NCI-H82 (cell line): ENCODE data around the gene PDE8A.

ENCODE experiments used
- DNase-seq: peaks from one replicate; lab custom pipeline; 2025; lab: John Stamatoyannopoulos, UW

The PDE8A gene

GRCh38 chr15:85088300-85088699 lies 106.6 kb downstream of the PDE8A start:
- no peak for DNase-seq

DNA sequence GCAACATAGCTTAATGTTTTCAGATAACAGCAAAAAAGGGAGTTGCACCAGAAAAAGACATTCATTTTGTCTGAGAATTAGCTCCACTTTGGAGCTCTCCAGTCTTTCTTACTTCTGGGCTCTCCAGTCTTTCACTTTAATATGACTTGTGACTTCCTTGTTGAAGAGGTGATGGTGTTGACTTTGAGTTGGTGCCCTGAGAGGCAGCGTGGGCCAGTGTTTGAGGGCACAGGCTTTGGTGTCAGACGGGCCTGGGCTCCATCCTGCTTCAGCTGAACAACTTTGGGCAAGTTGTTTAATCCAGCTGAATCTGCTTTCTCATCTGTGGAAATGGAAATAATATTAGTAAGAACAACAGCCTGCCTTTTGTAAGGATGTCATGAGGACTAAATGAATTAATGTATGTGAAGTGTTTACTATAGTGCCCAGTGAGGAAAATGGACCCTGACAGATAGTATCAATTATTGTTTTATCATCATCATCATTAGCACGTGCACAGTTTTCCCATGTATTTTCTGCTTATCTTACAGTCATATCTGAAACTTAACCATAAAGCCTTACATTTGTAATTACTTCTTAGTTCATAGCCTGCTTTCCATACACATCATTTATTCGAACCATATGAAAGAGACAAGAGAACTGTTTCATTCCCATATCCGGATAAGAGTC lies 108.4 kb downstream of the PDE8A start:
- no peak for DNase-seq

- DNase-seq = no peak
These were observed 110.3 kb downstream of the PDE8A start for GRCh38 chr15:85091990-85092389.

GRCh38 chr15:85094685-85095084 lies 113.0 kb downstream of the PDE8A start:
- DNase-seq = no peak

GRCh38 chr15:85095566-85095965 lies 113.9 kb downstream of the PDE8A start:
- DNase-seq = no peak

- DNase-seq = no peak
These were observed 115.6 kb downstream of the PDE8A start for GRCh38 chr15:85097250-85097649.

GRCh38 chr15:85097725-85098124 lies 116.1 kb downstream of the PDE8A start:
- DNase-seq = no peak

DNA sequence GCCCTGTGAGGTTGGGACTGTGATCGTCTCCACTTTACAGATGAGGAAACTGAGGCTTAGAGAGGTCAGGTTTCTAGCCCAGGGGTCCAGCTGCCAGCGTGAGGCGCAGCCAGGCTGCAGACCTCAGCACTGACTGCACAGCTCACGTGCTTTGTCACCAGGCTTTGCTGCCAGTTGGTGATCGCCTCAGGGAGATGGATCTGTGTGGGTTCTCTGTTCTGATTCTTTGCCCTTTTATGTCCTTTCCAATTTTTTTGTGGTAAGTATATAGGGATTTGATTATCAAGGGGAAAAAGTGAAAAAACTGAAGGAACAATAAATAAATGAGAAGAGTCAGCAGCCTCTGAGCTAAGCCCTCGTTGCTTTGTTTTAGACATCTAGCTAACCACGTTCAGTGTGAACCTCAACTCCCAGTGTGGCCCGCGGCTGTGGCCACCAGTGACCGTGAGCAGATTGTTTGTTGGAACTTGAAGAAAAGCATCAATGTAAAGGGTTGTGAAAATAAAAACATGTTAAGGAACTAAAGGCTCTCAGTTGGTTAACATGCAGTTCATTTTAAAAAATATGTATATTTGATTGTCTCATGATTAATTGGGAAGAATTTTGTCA lies 117.6 kb downstream of the PDE8A start:
- no peak for DNase-seq

DNA sequence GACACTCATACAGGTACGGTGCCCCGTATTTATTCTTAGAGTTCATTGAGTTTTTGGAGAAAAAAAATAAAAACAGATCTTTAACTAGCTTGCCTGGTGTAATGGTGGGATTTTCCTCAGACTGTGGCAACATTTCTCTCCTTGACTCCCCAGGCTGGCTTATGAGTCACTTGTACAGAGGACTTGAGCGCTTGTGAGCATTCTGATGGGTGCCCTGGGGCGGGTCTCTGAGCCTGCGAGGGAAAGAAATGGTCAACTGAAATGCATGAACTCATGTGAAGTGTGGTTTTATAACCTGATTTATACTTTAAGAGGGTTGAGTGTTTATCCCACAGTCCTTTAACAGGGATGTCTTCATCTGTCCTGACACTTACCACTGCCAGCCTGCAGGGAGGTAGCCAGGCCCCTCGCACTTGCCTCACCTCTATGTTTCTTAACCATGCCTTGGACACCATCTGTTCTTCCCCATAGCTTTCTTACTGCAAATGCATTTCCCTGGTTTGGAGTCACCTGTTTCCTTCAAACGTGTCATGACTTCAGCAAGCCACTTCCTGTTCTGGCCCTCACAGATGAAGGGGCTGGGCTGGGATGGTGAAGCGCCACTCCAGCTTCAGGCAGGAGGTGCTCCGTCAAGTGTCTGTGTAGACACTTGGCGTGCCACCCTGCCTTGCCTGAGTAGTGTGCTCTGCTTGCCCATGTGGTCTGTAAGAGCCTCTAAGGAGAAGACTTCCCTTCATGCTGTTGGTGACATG lies 118.7 kb downstream of the PDE8A start:
- DNase-seq = no peak

DNA sequence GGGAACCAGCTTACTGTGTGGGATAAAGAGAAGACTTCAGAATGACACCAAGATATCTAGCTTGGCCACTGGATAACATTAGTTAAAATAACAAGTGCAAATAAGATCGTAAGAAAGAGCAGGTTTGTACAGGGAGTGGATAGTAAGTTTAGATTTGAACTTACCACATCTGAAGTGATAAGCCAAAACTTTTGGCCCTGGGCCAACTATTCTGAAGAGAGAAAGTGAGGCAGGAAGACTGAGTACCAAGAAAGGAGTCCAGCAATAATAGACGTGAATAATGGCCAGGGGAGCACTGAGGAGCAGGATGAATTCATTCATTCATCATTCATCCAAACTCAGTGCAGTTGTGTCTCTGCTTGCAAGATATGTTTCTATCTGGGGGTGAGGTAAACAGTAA lies 122.9 kb downstream of the PDE8A start:
- no peak for DNase-seq

GRCh38 chr15:85108136-85108535 lies 126.5 kb downstream of the PDE8A start:
- DNase-seq = no peak

DNA sequence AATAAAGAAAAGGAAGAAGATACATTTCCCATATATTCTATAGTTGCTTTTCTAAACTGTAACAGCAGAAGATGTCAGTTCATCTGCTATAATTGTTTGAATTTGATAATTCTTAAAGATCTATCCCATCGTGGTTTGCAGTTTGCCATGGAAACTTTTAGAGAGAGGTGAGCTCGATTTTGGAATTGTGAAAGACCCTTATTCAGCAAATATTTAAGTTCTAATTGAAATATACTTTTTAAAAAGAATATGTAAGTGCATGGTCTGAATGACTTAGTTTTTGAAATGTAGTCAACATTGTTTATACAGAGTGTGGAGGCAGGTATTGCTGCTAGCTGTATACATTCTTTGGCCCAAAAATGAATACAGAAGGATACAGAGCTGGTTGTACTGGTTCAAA lies 127.7 kb downstream of the PDE8A start:
- DNase-seq = no peak

DNA sequence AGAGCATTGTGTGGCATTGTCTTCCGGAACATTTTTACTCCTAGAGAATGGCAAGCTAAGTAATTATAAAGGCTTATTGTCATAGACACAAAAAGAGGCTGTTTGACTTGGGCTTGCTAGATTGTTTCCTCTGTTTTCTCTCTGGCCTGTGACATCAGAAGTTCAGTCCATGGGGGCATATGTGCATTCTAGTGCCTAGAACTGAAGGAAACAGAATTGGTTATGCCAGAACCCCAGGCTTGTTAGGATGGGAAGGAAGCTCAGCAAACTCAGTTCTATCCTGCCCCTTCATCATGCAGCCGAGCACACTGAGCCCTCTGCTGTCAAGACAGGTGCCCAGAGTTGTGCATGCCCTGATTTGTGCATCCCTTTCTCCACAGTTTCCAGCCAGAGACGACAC lies 131.3 kb downstream of the PDE8A start:
- DNase-seq = no peak

- no peak for DNase-seq
These were observed 133.2 kb downstream of the PDE8A start for GRCh38 chr15:85114886-85115285.

GRCh38 chr15:85116066-85116465 lies 134.4 kb downstream of the PDE8A start:
- DNase-seq = no peak

- DNase-seq = no peak
These were observed 134.8 kb downstream of the PDE8A start for GRCh38 chr15:85116494-85116893.

DNA sequence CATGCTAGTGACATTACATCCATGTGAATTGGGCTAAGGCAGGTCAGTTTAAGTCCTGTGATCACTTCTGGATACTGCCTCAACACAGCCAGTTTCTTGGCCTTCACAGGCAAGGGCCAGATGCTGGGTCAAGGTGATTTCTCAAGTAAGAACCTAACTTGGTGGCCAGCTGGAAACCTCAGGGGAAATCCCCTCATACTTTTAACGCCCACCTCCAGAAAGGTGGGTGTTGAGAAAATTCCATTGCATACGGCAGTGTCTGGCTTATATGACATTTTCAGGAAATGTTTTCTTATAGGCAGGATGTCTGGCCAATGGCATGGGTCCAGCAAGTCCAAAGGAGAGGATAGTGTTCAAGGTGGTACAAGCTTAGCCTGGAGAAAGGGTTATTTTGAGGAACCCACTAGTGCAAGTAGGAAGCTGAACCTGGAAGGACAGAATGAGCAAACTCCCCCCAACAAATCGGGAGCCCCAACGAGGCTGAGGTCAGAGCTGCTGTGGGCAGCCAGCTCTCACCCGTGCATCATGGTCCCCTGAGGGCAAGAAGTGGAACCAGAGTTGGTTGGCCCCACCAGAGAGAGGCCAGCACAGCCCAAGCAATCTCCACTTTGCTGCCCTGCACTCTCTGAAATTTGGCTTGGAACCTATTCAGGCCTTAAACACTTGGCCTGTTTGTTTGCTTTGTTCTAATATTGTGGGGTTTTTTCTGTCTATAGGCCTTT lies 135.4 kb downstream of the PDE8A start:
- DNase-seq = no peak

GRCh38 chr15:85118173-85118572 lies 136.5 kb downstream of the PDE8A start:
- DNase-seq = no peak

GRCh38 chr15:85118581-85118980 lies 136.9 kb downstream of the PDE8A start:
- DNase-seq = no peak

- no peak for DNase-seq
These were observed 138.9 kb downstream of the PDE8A start for GRCh38 chr15:85120351-85121113.

GRCh38 chr15:85124173-85124572 lies 142.5 kb downstream of the PDE8A start:
- no peak for DNase-seq
